Mammary microvascular endothelial cell (primary cell): Measurements from ENCODE around the gene TAC4. TPM values are rescaled to one million over a fixed set of nuclear protein-coding genes. Genes with fewer than 3 reads are reported as not detected.

ENCODE experiments used
- total RNA-seq: library from RNA; depleted of rRNA; stranded (reverse); fragments of >200 nt; gene quantifications from 2 replicates; pipeline ENCODE4 v1.2.3, GENCODE V29; 2015

TAC4 gene
- total RNA-seq: not detected in 2 replicates

DNA sequence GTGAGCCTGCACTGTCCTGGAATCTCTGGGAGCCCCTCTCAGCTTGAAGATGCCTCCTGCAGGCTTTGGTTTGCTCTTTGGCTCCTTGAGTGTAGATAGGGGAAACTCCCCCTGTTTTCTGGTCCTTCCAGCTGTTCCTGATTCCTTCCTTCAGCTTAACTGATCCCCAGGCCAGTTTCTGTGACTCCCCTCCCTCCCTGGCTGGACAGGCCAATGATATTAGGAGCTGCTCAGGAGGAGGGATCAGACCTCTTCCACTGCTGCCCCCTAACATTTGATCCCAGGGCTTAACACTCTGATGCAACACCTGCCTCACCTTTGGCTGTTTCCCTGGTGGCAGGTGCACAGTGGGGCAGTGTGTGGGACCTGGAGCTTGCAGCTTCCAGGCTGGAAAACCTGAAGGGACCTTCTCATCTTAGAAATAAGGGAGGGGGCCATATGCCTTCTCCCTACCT, at the start of gene TAC4:
TSS of gene TAC4 (minus strand) at position 51 of the 455 bp plus-strand sequence. CDS start 52 bp downstream, outside the sequence.

DNA sequence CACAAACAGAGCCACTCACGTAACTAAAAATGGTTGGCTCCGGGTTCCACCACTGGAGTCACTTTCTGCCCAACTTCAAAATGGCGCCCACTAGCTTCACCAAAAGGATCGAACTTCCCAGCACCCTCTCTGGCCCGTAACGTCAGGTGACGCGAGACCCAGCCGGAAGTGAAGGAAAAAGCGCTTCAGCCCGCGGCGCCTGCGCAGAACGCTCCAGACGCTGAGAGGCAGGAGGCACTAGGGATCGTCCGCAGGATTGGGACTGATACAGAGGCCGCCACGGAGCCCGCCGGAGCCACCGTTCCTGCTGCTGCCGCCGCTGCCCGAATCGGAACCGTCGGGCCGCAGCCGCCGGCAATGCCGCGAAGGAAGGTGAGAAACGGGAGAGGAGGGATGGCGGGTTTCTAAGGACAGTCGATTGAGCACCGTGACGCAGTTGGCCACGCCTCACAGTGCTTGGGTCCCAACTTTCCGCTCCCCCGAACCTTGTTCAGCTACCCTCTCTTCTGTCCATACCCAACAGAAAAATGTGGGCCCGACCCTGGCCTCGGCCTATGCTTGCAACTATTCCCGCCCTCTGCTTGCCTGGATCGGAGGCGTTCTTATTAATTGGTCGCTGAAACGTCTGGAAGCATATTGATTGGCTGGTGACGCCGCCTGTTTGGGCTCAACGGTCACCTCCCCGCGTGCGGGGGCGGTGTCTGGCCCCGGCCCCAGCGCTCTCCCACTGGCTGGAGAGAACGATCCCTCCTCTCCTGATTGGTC, 59.2 kb downstream of the TAC4 start, which contains the start of gene KAT7:
TSS of gene KAT7 (plus strand) at position 204 of the 765 bp plus-strand sequence. CDS start at position 358, 154 bp downstream.

Other genes with a start within 250 kb of the TAC4 start
- gene SPOP, start 170.0 kb downstream of the TAC4 start, total RNA-seq: 39.6 and 46.6 TPM in 2 replicates
- gene SLC35B1, start 140.1 kb downstream of the TAC4 start, total RNA-seq: 82.3 and 84.7 TPM in 2 replicates
- gene FAM117A, start 83.9 kb downstream of the TAC4 start, total RNA-seq: 9.3 and 10.0 TPM in 2 replicates
- 21.1 and 31.1 TPM in 2 replicates for gene KAT7, start 59.4 kb downstream of the TAC4 start, total RNA-seq
- gene DLX4, start 121.1 kb upstream of the TAC4 start, total RNA-seq: not detected in 2 replicates
- not detected in 2 replicates for gene DLX3, start 147.2 kb upstream of the TAC4 start, total RNA-seq
- gene ITGA3, start 208.0 kb upstream of the TAC4 start, total RNA-seq: 144 and 164 TPM in 2 replicates
- gene PDK2, start 247.3 kb upstream of the TAC4 start, total RNA-seq: 9.1 and 12.8 TPM in 2 replicates